ENCODE measurements around the gene DLG5.

DLG5 gene

GRCh38 chr10:77926566-77927401, at the start of gene DLG5:
Gene DLG5, minus strand, starts transcription at chr10:77926755. Its CDS starts 235 bp downstream, at chr10:77926520.
- H3K9ac ChIP-seq (ENCODE audit: low read depth in 1 of 2, low read length in 2 of 2): peak within 1 kb of the TSS; percentile 68 to 82
- peaks cover 0 to under 1% of the 10 kb centered on the region in 2 donors for H3K36me3 ChIP-seq (ENCODE audit: control insufficient read depth in 2 of 2, insufficient read depth in 2 of 2, low read length in 2 of 2)
- no peaks in the 10 kb centered on the region for H3K9me3 ChIP-seq (ENCODE audit: control insufficient read depth in 2 of 2, low read length in 2 of 2)
- H3K4me3 ChIP-seq (ENCODE audit: low read length in 2 of 2): peak within 1 kb of the TSS; percentile 80 to 84
- H3K4me1 ChIP-seq (ENCODE audit: control insufficient read depth in 2 of 2, insufficient read depth in 2 of 2, low read length in 2 of 2): peaks cover 7 to 19% of the 10 kb centered on the region in 2 donors
- H3K27ac ChIP-seq (ENCODE audit: low read depth in 2 of 2, low read length in 2 of 2): peak within 1 kb of the TSS; percentile 68 to 70
- H3K27me3 ChIP-seq (ENCODE audit: control insufficient read depth in 2 of 2, insufficient read depth in 2 of 2, low read length in 2 of 2): peaks cover 0 to 3% of the 10 kb centered on the region in 2 donors

GRCh38 chr10:77975086-77975666, 48.6 kb upstream of the DLG5 start:
- no peak overlapping the region for H3K27ac ChIP-seq (ENCODE audit: low read depth in 2 of 2, low read length in 2 of 2)

GRCh38 chr10:77974396-77975074, 48.0 kb upstream of the DLG5 start:
- peaks cover 0 to 3% of the 10 kb centered on the region in 2 donors for H3K4me1 ChIP-seq (ENCODE audit: control insufficient read depth in 2 of 2, insufficient read depth in 2 of 2, low read length in 2 of 2)

More at GRCh38 chr10:77975086-77975666, 48.6 kb upstream of the DLG5 start:
- Histone ChIP-seq H3K27me3 (ENCODE audit: control insufficient read depth in 2 of 2, insufficient read depth in 2 of 2, low read length in 2 of 2) (no peaks in the 10 kb centered on the region), H3K4me1 (ENCODE audit: control insufficient read depth in 2 of 2, insufficient read depth in 2 of 2, low read length in 2 of 2) (peaks cover 0 to 3% of the 10 kb centered on the region in 2 donors), H3K9me3 (ENCODE audit: control insufficient read depth in 2 of 2, low read length in 2 of 2) (no peaks in the 10 kb centered on the region), H3K4me3 (ENCODE audit: low read length in 2 of 2) (no peak overlapping the region), H3K36me3 (ENCODE audit: control insufficient read depth in 2 of 2, insufficient read depth in 2 of 2, low read length in 2 of 2) (peaks cover 25 to 29% of the 10 kb centered on the region in 2 donors), H3K9ac (ENCODE audit: low read depth in 1 of 2, low read length in 2 of 2) (no peak overlapping the region)

GRCh38 chr10:77973276-77973675, 46.7 kb upstream of the DLG5 start:
- H3K27me3 ChIP-seq (ENCODE audit: control insufficient read depth in 2 of 2, insufficient read depth in 2 of 2, low read length in 2 of 2): no peaks in the 10 kb centered on the region
- no peak overlapping the region for H3K27ac ChIP-seq (ENCODE audit: low read depth in 2 of 2, low read length in 2 of 2)
- H3K4me3 ChIP-seq (ENCODE audit: low read length in 2 of 2): no peak overlapping the region
- H3K36me3 ChIP-seq (ENCODE audit: control insufficient read depth in 2 of 2, insufficient read depth in 2 of 2, low read length in 2 of 2): peaks cover 12 to 16% of the 10 kb centered on the region in 2 donors
- peaks cover 0 to 7% of the 10 kb centered on the region in 2 donors for H3K4me1 ChIP-seq (ENCODE audit: control insufficient read depth in 2 of 2, insufficient read depth in 2 of 2, low read length in 2 of 2)
- H3K9me3 ChIP-seq (ENCODE audit: control insufficient read depth in 2 of 2, low read length in 2 of 2): no peaks in the 10 kb centered on the region
- H3K9ac ChIP-seq (ENCODE audit: low read depth in 1 of 2, low read length in 2 of 2): no peak overlapping the region

More at GRCh38 chr10:77974396-77975074, 48.0 kb upstream of the DLG5 start:
- no peaks in the 10 kb centered on the region for H3K27me3 ChIP-seq (ENCODE audit: control insufficient read depth in 2 of 2, insufficient read depth in 2 of 2, low read length in 2 of 2)
- H3K9me3 ChIP-seq (ENCODE audit: control insufficient read depth in 2 of 2, low read length in 2 of 2): no peaks in the 10 kb centered on the region
- H3K9ac ChIP-seq (ENCODE audit: low read depth in 1 of 2, low read length in 2 of 2): no peak overlapping the region
- H3K36me3 ChIP-seq (ENCODE audit: control insufficient read depth in 2 of 2, insufficient read depth in 2 of 2, low read length in 2 of 2): peaks cover 18 to 23% of the 10 kb centered on the region in 2 donors
- no peak overlapping the region for H3K4me3 ChIP-seq (ENCODE audit: low read length in 2 of 2)
- H3K27ac ChIP-seq (ENCODE audit: low read depth in 2 of 2, low read length in 2 of 2): no peak overlapping the region

- Histone ChIP-seq H3K9ac (ENCODE audit: low read depth in 1 of 2, low read length in 2 of 2) (no peak overlapping the region), H3K9me3 (ENCODE audit: control insufficient read depth in 2 of 2, low read length in 2 of 2) (no peaks in the 10 kb centered on the region), H3K27me3 (ENCODE audit: control insufficient read depth in 2 of 2, insufficient read depth in 2 of 2, low read length in 2 of 2) (no peaks in the 10 kb centered on the region), H3K36me3 (ENCODE audit: control insufficient read depth in 2 of 2, insufficient read depth in 2 of 2, low read length in 2 of 2) (peaks cover 6% of the 10 kb centered on the region in 2 donors), H3K4me3 (ENCODE audit: low read length in 2 of 2) (no peak overlapping the region), H3K27ac (ENCODE audit: low read depth in 2 of 2, low read length in 2 of 2) (no peak overlapping the region), H3K4me1 (ENCODE audit: control insufficient read depth in 2 of 2, insufficient read depth in 2 of 2, low read length in 2 of 2) (peaks cover 0 to 7% of the 10 kb centered on the region in 2 donors)
Measured at GRCh38 chr10:77972148-77972547, 45.6 kb upstream of the DLG5 start.

GRCh38 chr10:77971804-77972144, 45.2 kb upstream of the DLG5 start:
- Histone ChIP-seq H3K4me1 (ENCODE audit: control insufficient read depth in 2 of 2, insufficient read depth in 2 of 2, low read length in 2 of 2) (peaks cover 0 to 7% of the 10 kb centered on the region in 2 donors), H3K9me3 (ENCODE audit: control insufficient read depth in 2 of 2, low read length in 2 of 2) (no peaks in the 10 kb centered on the region), H3K27ac (ENCODE audit: low read depth in 2 of 2, low read length in 2 of 2) (peak overlapping the region; percentile 51 to 54), H3K9ac (ENCODE audit: low read depth in 1 of 2, low read length in 2 of 2) (no peak overlapping the region), H3K36me3 (ENCODE audit: control insufficient read depth in 2 of 2, insufficient read depth in 2 of 2, low read length in 2 of 2) (peaks cover 3% of the 10 kb centered on the region in 2 donors), H3K27me3 (ENCODE audit: control insufficient read depth in 2 of 2, insufficient read depth in 2 of 2, low read length in 2 of 2) (no peaks in the 10 kb centered on the region), H3K4me3 (ENCODE audit: low read length in 2 of 2) (no peak overlapping the region)

- peaks cover 0 to 3% of the 10 kb centered on the region in 2 donors for H3K36me3 ChIP-seq (ENCODE audit: control insufficient read depth in 2 of 2, insufficient read depth in 2 of 2, low read length in 2 of 2)
- H3K4me3 ChIP-seq (ENCODE audit: low read length in 2 of 2): no peak overlapping the region
- no peak overlapping the region for H3K9ac ChIP-seq (ENCODE audit: low read depth in 1 of 2, low read length in 2 of 2)
- H3K9me3 ChIP-seq (ENCODE audit: control insufficient read depth in 2 of 2, low read length in 2 of 2): no peaks in the 10 kb centered on the region
- peaks cover 0 to 7% of the 10 kb centered on the region in 2 donors for H3K4me1 ChIP-seq (ENCODE audit: control insufficient read depth in 2 of 2, insufficient read depth in 2 of 2, low read length in 2 of 2)
- peak overlapping the region; percentile 51 to 54 for H3K27ac ChIP-seq (ENCODE audit: low read depth in 2 of 2, low read length in 2 of 2)
- no peaks in the 10 kb centered on the region for H3K27me3 ChIP-seq (ENCODE audit: control insufficient read depth in 2 of 2, insufficient read depth in 2 of 2, low read length in 2 of 2)
Measured at GRCh38 chr10:77970869-77971803, 44.6 kb upstream of the DLG5 start.

GRCh38 chr10:77969114-77969513, 42.6 kb upstream of the DLG5 start:
- Histone ChIP-seq H3K4me1 (ENCODE audit: control insufficient read depth in 2 of 2, insufficient read depth in 2 of 2, low read length in 2 of 2) (peaks cover 0 to 7% of the 10 kb centered on the region in 2 donors), H3K27me3 (ENCODE audit: control insufficient read depth in 2 of 2, insufficient read depth in 2 of 2, low read length in 2 of 2) (no peaks in the 10 kb centered on the region), H3K9me3 (ENCODE audit: control insufficient read depth in 2 of 2, low read length in 2 of 2) (no peaks in the 10 kb centered on the region), H3K9ac (ENCODE audit: low read depth in 1 of 2, low read length in 2 of 2) (no peak overlapping the region), H3K4me3 (ENCODE audit: low read length in 2 of 2) (no peak overlapping the region), H3K27ac (ENCODE audit: low read depth in 2 of 2, low read length in 2 of 2) (no peak overlapping the region), H3K36me3 (ENCODE audit: control insufficient read depth in 2 of 2, insufficient read depth in 2 of 2, low read length in 2 of 2) (no peaks in the 10 kb centered on the region)

- Histone ChIP-seq H3K9me3 (ENCODE audit: control insufficient read depth in 2 of 2, low read length in 2 of 2) (no peaks in the 10 kb centered on the region), H3K27ac (ENCODE audit: low read depth in 2 of 2, low read length in 2 of 2) (no peak overlapping the region), H3K36me3 (ENCODE audit: control insufficient read depth in 2 of 2, insufficient read depth in 2 of 2, low read length in 2 of 2) (no peaks in the 10 kb centered on the region), H3K9ac (ENCODE audit: low read depth in 1 of 2, low read length in 2 of 2) (no peak overlapping the region), H3K4me3 (ENCODE audit: low read length in 2 of 2) (no peak overlapping the region), H3K27me3 (ENCODE audit: control insufficient read depth in 2 of 2, insufficient read depth in 2 of 2, low read length in 2 of 2) (no peaks in the 10 kb centered on the region), H3K4me1 (ENCODE audit: control insufficient read depth in 2 of 2, insufficient read depth in 2 of 2, low read length in 2 of 2) (peaks cover 0 to 7% of the 10 kb centered on the region in 2 donors)
Measured at GRCh38 chr10:77967611-77968022, 41.1 kb upstream of the DLG5 start.

All from mucosa of rectum (tissue), 2 donors.